ENCODE measurements around the gene CYB561D1. TPM values are rescaled to one million over a fixed set of nuclear protein-coding genes. Genes with fewer than 3 reads are reported as not detected.
A peak's percentile ranks its signal among the peaks of the same experiment; 100 is the strongest.

Gene CYB561D1
- total RNA-seq, 4 donors from 2014 or later: 11.3 to 22.7 (median 17.8) TPM

GRCh38 chr1:109482242-109482641 lies 11.7 kb upstream of the CYB561D1 start:
- intact Hi-C loops (cut with DNase I; ENCODE audit: low total_unique reads): no loop called here
- DNase-seq (ENCODE audit: low spot score in 2 of 2): no peak

GRCh38 chr1:109482791-109483671 lies 10.9 kb upstream of the CYB561D1 start:
- 8 to 10% methylated on average over 29 of the region's 29 CpGs for WGBS, 2 donors
- TF ChIP-seq POLR2A (IDR thresholded peaks at IDR 0.05) (no peak), CTCF (IDR thresholded peaks at IDR 0.05) (no peak)
- peak overlapping the region; percentile 29 for H3K4me3 ChIP-seq (ENCODE audit: low read depth, poor library complexity, severe bottlenecking)
- intact Hi-C loops (cut with DNase I; ENCODE audit: low total_unique reads): no loop called here
- peak in 1 of 2 donors; percentile 89 for DNase-seq (ENCODE audit: low spot score in 2 of 2)

More at GRCh38 chr1:109482242-109482641, 11.7 kb upstream of the CYB561D1 start:
- no peak for TF ChIP-seq POLR2A (IDR thresholded peaks at IDR 0.05)
- no peak overlapping the region for H3K4me3 ChIP-seq (ENCODE audit: low read depth, poor library complexity, severe bottlenecking)

GRCh38 chr1:109483672-109484518 lies 10.0 kb upstream of the CYB561D1 start, which contains the start of gene ATXN7L2:
Gene ATXN7L2 (plus strand): TSS chr1:109483905. CDS start chr1:109483954, 49 bp downstream.
- intact Hi-C loops (cut with DNase I; ENCODE audit: low total_unique reads): no loop called here
- peak within 1 kb of the TSS; percentile 36 for H3K4me3 ChIP-seq (ENCODE audit: low read depth, poor library complexity, severe bottlenecking)
- TF ChIP-seq POLR2A (IDR thresholded peaks at IDR 0.05): no peak
- TF ChIP-seq CTCF (IDR thresholded peaks at IDR 0.05): no peak
- WGBS, 2 donors: 0 to 1% methylated on average over 38 of the region's 73 CpGs
- DNase-seq (ENCODE audit: low spot score in 2 of 2): peak; percentile 82 to 97

GRCh38 chr1:109484519-109484975 lies 9.3 kb upstream of the CYB561D1 start:
- H3K4me3 ChIP-seq (ENCODE audit: low read depth, poor library complexity, severe bottlenecking): peak overlapping the region; percentile 36
- 27 to 29% methylated on average over 15 of the region's 15 CpGs for WGBS, 2 donors
- intact Hi-C loops (cut with DNase I; ENCODE audit: low total_unique reads): no loop called here

GRCh38 chr1:109485001-109485400 lies 8.9 kb upstream of the CYB561D1 start:
- no peak for DNase-seq (ENCODE audit: low spot score in 2 of 2)
- TF ChIP-seq POLR2A (IDR thresholded peaks at IDR 0.05) (no peak), CTCF (IDR thresholded peaks at IDR 0.05) (no peak)
- intact Hi-C loops (cut with DNase I; ENCODE audit: low total_unique reads): no loop called here
- WGBS, 2 donors: 14 to 22% methylated on average over 3 of the region's 3 CpGs
- H3K4me3 ChIP-seq (ENCODE audit: low read depth, poor library complexity, severe bottlenecking): no peak overlapping the region

More at GRCh38 chr1:109484519-109484975, 9.3 kb upstream of the CYB561D1 start:
- DNase-seq (ENCODE audit: low spot score in 2 of 2): no peak
- TF ChIP-seq CTCF (IDR thresholded peaks at IDR 0.05): no peak
- TF ChIP-seq POLR2A (IDR thresholded peaks at IDR 0.05): no peak

- WGBS, 2 donors: 77 to 80% methylated on average over 5 of the region's 5 CpGs
- intact Hi-C loops (cut with DNase I; ENCODE audit: low total_unique reads): no loop called here
- no peak for DNase-seq (ENCODE audit: low spot score in 2 of 2)
These were observed 6.6 kb upstream of the CYB561D1 start for GRCh38 chr1:109487261-109487660.

More at GRCh38 chr1:109487261-109487660, 6.6 kb upstream of the CYB561D1 start:
- H3K4me3 ChIP-seq (ENCODE audit: low read depth, poor library complexity, severe bottlenecking): no peak overlapping the region
- TF ChIP-seq CTCF (IDR thresholded peaks at IDR 0.05): no peak
- no peak for TF ChIP-seq POLR2A (IDR thresholded peaks at IDR 0.05)

All from lower leg skin (tissue), 4 donors.